Measurements from ENCODE around the gene CCN6. TPM values are rescaled to one million over a fixed set of nuclear protein-coding genes. Genes with fewer than 3 reads are reported as not detected.

The CCN6 gene
- not detected in 2 replicates for total RNA-seq (ENCODE audit: low replicate concordance)

DNA sequence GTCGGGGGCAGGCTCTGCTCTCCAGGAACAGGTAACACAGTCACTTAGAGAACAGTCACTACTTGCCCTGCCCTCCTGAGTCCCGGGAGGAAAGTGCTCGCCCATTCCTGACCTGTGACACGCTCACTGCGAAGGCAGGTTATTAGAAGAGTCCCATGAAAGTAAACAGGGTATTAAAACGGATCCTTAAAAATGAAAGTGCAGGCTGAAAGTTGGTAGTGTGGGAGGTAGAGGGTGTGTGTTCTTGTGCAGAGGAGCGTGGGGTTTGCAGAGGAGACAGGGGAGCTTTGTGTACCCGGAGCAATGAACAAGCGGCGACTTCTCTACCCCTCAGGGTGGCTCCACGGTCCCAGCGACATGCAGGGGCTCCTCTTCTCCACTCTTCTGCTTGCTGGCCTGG, at the start of gene CCN6:
TSS of gene CCN6 (plus strand) at position 104 of the 400 bp plus-strand sequence. CDS start at position 358, 254 bp downstream.
- Mint-ChIP-seq H3K27ac (no peak within 1 kb of the TSS), H3K9me3 (peaks cover 6% of the 10 kb centered on the region), H3K27me3 (ENCODE audit: insufficient read depth, low read depth) (peaks cover 13% of the 10 kb centered on the region), H3K4me3 (no peak within 1 kb of the TSS), H3K36me3 (no peaks in the 10 kb centered on the region), H3K4me1 (peaks cover 2% of the 10 kb centered on the region)
- no peaks in the 10 kb centered on the region for H4K20me1 ChIP-seq (ENCODE audit: low read depth)
- H3K9me3 ChIP-seq (ENCODE audit: low read depth), result no peaks in the 10 kb centered on the region
- H3K36me3 ChIP-seq, result no peaks in the 10 kb centered on the region
- H3K4me1 ChIP-seq, result no peaks in the 10 kb centered on the region
- H2AFZ ChIP-seq (replicated peaks), result peak within 1 kb of the TSS; percentile 20
- no peak within 1 kb of the TSS for H3K4me2 ChIP-seq
- no peak for DNase-seq (ENCODE audit: low spot score)
- H3F3A ChIP-seq (ENCODE audit: low read depth), result no peaks in the 10 kb centered on the region
- no peaks in the 10 kb centered on the region for H3K79me2 ChIP-seq (ENCODE audit: low read depth)
- no peaks in the 10 kb centered on the region for H3K27me3 ChIP-seq
- H3K27ac ChIP-seq, result no peak within 1 kb of the TSS
- TF ChIP-seq EZH2 (IDR thresholded peaks at IDR 0.05) (no peak), EZH2phosphoT487 (IDR thresholded peaks at IDR 0.05) (no peak)
- TF ChIP-seq, protein P1, sequence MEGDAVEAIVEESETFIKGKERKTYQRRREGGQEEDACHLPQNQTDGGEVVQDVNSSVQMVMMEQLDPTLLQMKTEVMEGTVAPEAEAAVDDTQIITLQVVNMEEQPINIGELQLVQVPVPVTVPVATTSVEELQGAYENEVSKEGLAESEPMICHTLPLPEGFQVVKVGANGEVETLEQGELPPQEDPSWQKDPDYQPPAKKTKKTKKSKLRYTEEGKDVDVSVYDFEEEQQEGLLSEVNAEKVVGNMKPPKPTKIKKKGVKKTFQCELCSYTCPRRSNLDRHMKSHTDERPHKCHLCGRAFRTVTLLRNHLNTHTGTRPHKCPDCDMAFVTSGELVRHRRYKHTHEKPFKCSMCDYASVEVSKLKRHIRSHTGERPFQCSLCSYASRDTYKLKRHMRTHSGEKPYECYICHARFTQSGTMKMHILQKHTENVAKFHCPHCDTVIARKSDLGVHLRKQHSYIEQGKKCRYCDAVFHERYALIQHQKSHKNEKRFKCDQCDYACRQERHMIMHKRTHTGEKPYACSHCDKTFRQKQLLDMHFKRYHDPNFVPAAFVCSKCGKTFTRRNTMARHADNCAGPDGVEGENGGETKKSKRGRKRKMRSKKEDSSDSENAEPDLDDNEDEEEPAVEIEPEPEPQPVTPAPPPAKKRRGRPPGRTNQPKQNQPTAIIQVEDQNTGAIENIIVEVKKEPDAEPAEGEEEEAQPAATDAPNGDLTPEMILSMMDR (IDR thresholded peaks at IDR 0.05), result no peak
- H3K9ac ChIP-seq, result no peak within 1 kb of the TSS
- H3K4me3 ChIP-seq, result no peak within 1 kb of the TSS

DNA sequence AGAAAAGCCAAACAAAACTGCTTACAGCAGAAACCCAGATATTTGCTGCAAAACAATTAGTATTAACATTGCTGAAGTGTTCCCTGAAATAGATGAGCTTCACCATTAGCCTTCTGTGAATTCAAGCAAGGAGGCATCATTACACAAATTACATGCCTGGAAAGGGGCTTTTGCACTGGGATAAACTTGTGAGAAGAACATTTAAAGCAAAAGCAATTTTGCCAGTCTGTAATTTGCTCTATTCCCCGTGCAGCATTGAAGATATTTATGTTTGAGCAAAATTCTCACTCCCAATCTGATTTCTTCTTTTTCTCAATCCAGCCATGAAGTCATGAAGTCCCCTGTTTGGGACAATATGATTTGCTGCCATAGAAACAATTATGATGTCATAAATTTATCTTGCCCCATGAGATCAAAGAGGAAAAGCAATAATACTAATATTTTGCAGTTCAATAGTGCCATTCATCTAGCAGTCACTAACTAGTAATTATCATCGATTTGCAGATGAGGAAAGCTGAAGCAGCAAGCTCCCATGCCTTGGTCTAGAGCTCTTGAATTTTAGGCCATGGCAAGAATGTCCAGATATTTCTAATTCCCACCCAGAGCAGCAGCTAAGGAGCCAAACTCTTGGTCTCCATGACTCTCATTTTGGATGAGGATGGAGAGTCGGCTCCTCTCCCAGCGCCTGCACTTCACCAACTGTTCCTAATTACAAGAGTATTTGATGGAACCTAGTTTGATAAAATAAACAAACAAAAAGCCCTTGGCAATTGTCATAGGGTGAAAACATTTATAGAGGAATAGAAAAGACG, 49.5 kb upstream of the CCN6 start:
- H3K4me1 Mint-ChIP-seq, result no peaks in the 10 kb centered on the region
- Histone ChIP-seq H3K27me3 (no peaks in the 10 kb centered on the region), H3K9ac (no peak overlapping the region), H3K27ac (no peak overlapping the region), H3K79me2 (ENCODE audit: low read depth) (no peaks in the 10 kb centered on the region), H3K4me2 (no peak overlapping the region), H3K9me3 (ENCODE audit: low read depth) (no peaks in the 10 kb centered on the region), H3F3A (ENCODE audit: low read depth) (no peaks in the 10 kb centered on the region), H3K4me1 (no peaks in the 10 kb centered on the region), H3K4me3 (no peak overlapping the region), H4K20me1 (ENCODE audit: low read depth) (no peaks in the 10 kb centered on the region), H2AFZ (replicated peaks) (no peak overlapping the region), H3K36me3 (no peaks in the 10 kb centered on the region)
- no peaks in the 10 kb centered on the region for H3K27me3 Mint-ChIP-seq (ENCODE audit: insufficient read depth, low read depth)
- TF ChIP-seq EZH2phosphoT487 (IDR thresholded peaks at IDR 0.05) (no peak), EZH2 (IDR thresholded peaks at IDR 0.05) (no peak)
- TF ChIP-seq, protein P1 (IDR thresholded peaks at IDR 0.05), result no peak
- H3K9me3 Mint-ChIP-seq, result no peaks in the 10 kb centered on the region
- no peaks in the 10 kb centered on the region for H3K36me3 Mint-ChIP-seq
- H3K27ac Mint-ChIP-seq, result no peak overlapping the region
- no peak overlapping the region for H3K4me3 Mint-ChIP-seq
- no peak for DNase-seq (ENCODE audit: low spot score)

DNA sequence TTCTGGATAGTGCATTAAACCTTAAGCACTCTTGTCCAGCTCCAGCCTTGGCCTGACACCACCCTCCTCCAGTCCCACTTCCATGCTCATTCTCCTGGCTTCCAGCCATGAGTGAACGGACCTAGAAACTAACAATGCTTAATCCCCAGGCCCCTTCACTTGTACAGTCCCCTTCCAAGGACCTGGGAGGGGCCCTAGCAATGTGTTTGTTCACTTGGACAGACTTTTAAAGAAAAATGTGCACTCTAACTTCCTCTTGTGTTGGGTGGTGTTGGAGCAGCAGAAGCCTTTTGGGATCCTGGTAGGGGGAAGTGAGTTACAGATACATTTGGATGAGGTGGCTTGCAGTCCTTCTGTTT, 48.9 kb upstream of the CCN6 start:
- no peaks in the 10 kb centered on the region for H3F3A ChIP-seq (ENCODE audit: low read depth)
- H3K4me1 ChIP-seq, result no peaks in the 10 kb centered on the region

More for the DNA sequence above, 48.9 kb upstream of the CCN6 start:
- no peak overlapping the region for H3K27ac ChIP-seq
- no peaks in the 10 kb centered on the region for H3K27me3 ChIP-seq
- no peaks in the 10 kb centered on the region for H3K36me3 ChIP-seq
- Mint-ChIP-seq H3K4me3 (no peak overlapping the region), H3K27ac (no peak overlapping the region), H3K36me3 (no peaks in the 10 kb centered on the region), H3K9me3 (no peaks in the 10 kb centered on the region), H3K27me3 (ENCODE audit: insufficient read depth, low read depth) (no peaks in the 10 kb centered on the region), H3K4me1 (peaks cover under 1% of the 10 kb centered on the region)
- no peaks in the 10 kb centered on the region for H3K9me3 ChIP-seq (ENCODE audit: low read depth)
- H4K20me1 ChIP-seq (ENCODE audit: low read depth), result no peaks in the 10 kb centered on the region
- H3K4me2 ChIP-seq, result no peak overlapping the region
- no peak for DNase-seq (ENCODE audit: low spot score)
- no peak overlapping the region for H3K4me3 ChIP-seq
- TF ChIP-seq, protein P1 (IDR thresholded peaks at IDR 0.05), result no peak
- no peak for TF ChIP-seq EZH2 (IDR thresholded peaks at IDR 0.05)
- TF ChIP-seq EZH2phosphoT487 (IDR thresholded peaks at IDR 0.05), result no peak
- no peak overlapping the region for H3K9ac ChIP-seq
- H2AFZ ChIP-seq (replicated peaks), result no peak overlapping the region
- no peaks in the 10 kb centered on the region for H3K79me2 ChIP-seq (ENCODE audit: low read depth)

All from neural progenitor cell (in vitro differentiated cells).